H9 (cell line): ENCODE data around the gene CDKAL1. TPM values are rescaled to one million over a fixed set of nuclear protein-coding genes. Genes with fewer than 3 reads are reported as not detected.
A peak's percentile ranks its signal among the peaks of the same experiment; 100 is the strongest.
"Not testable (repeated sequence)": the region's sequence is repeated elsewhere in the genome, so short reads cannot be mapped to it uniquely, and the experiment has no call there.

Source experiments
- DNase-seq: peaks from one replicate; pipeline ENCODE4 v3.0.0-alpha.2; 2017
- H2AFZ ChIP-seq: one replicate; pipeline ENCODE4 v1.6.1; 2013; ENCODE audit warnings: mild to moderate bottlenecking, low read length, control low read depth, moderate library complexity
- H2AK5ac ChIP-seq: 2 replicates; pipeline ENCODE4 v1.6.1; 2013; ENCODE audit warnings: low read length, control low read depth, mixed read lengths; ENCODE audit not compliant: insufficient read length
- H2BK120ac ChIP-seq: one replicate; pipeline ENCODE4 v1.6.1; 2013; ENCODE audit warnings: low read depth, mild to moderate bottlenecking, low read length, control low read depth, inconsistent platforms; ENCODE audit not compliant: poor library complexity, severe bottlenecking
- H2BK12ac ChIP-seq: 2 replicates; pipeline ENCODE4 v1.6.1; 2013; ENCODE audit warnings: low read length, control low read depth, mixed read lengths, low read depth; ENCODE audit not compliant: insufficient read length
- H2BK15ac ChIP-seq: 2 replicates; pipeline ENCODE4 v1.6.1; 2013; ENCODE audit warnings: low read depth, low read length, control low read depth
- H2BK20ac ChIP-seq: one replicate; pipeline ENCODE4 v1.6.1; 2013; ENCODE audit warnings: low read depth, mild to moderate bottlenecking, low read length, control low read depth, inconsistent platforms; ENCODE audit not compliant: poor library complexity, severe bottlenecking
- H2BK5ac ChIP-seq: 2 replicates; pipeline ENCODE4 v1.6.1; 2013; ENCODE audit warnings: low read length, control low read depth, mixed read lengths; ENCODE audit not compliant: insufficient read length
- H3K14ac ChIP-seq: 2 replicates; pipeline ENCODE4 v1.6.1; 2013; ENCODE audit warnings: low read length, control low read depth; ENCODE audit not compliant: insufficient read depth
- H3K18ac ChIP-seq: 2 replicates; pipeline ENCODE4 v1.6.1; 2013; ENCODE audit warnings: low read depth, mild to moderate bottlenecking, mixed read lengths, low read length, control low read depth; ENCODE audit not compliant: insufficient read length
- H3K23ac ChIP-seq: 2 replicates; pipeline ENCODE4 v1.6.1; 2013; ENCODE audit warnings: low read length, control low read depth, mixed read lengths, low read depth; ENCODE audit not compliant: insufficient read length
- H3K23me2 ChIP-seq: 2 replicates; pipeline ENCODE4 v1.6.1; 2013; ENCODE audit warnings: low read depth, mild to moderate bottlenecking, mixed read lengths, low read length, control low read depth; ENCODE audit not compliant: insufficient read length, poor library complexity, severe bottlenecking
- H3K27ac ChIP-seq: 2 replicates; pipeline ENCODE4 v1.5.1; 2013; ENCODE audit warnings: low read length, control low read depth, mixed read lengths, low read depth; ENCODE audit not compliant: insufficient read length
- H3K27me3 ChIP-seq: 2 replicates; pipeline ENCODE4 v1.6.1; 2013; ENCODE audit warnings: low read length, control low read depth, inconsistent platforms; ENCODE audit not compliant: insufficient read depth
- H3K4ac ChIP-seq: 2 replicates; pipeline ENCODE4 v1.6.1; 2013; ENCODE audit warnings: low read depth, mild to moderate bottlenecking, control low read depth, inconsistent platforms, low read length, moderate library complexity
- H3K4me1 ChIP-seq: 2 replicates; pipeline ENCODE4 v1.6.1; 2013; ENCODE audit warnings: low read length, control low read depth, inconsistent platforms; ENCODE audit not compliant: insufficient read depth
- H3K4me2 ChIP-seq: 2 replicates; pipeline ENCODE4 v1.6.1; 2013; ENCODE audit warnings: low read length, control low read depth, mixed read lengths; ENCODE audit not compliant: insufficient read length, insufficient read depth
- H3K56ac ChIP-seq: 2 replicates; pipeline ENCODE4 v1.6.1; 2013; ENCODE audit warnings: low read depth, mild to moderate bottlenecking, mixed read lengths, low read length, control low read depth; ENCODE audit not compliant: insufficient read length
- H3K79me1 ChIP-seq: 2 replicates; pipeline ENCODE4 v1.6.1; 2013; ENCODE audit warnings: low read depth, mild to moderate bottlenecking, moderate library complexity, low read length, control low read depth, inconsistent platforms; ENCODE audit not compliant: insufficient read depth, poor library complexity, severe bottlenecking
- H3K79me2 ChIP-seq: 2 replicates; pipeline ENCODE4 v1.6.1; 2013; ENCODE audit warnings: low read length, control low read depth, inconsistent platforms; ENCODE audit not compliant: insufficient read depth
- H3K9ac ChIP-seq: 2 replicates; pipeline ENCODE4 v1.6.1; 2013; ENCODE audit warnings: low read length, control low read depth, mixed read lengths; ENCODE audit not compliant: insufficient read length; ENCODE audit errors: extremely low read depth
- H3K9me3 ChIP-seq: one replicate; pipeline ENCODE4 v1.6.1; 2013; ENCODE audit warnings: low read depth, low read length, inconsistent platforms; ENCODE audit not compliant: control insufficient read depth
- H3T11ph ChIP-seq: one replicate; pipeline ENCODE4 v1.6.1; 2013; ENCODE audit warnings: mild to moderate bottlenecking, low read length, control low read depth, inconsistent platforms
- H4K20me1 ChIP-seq: one replicate; pipeline ENCODE4 v1.6.1; 2013; ENCODE audit not compliant: control insufficient read depth, insufficient read length, insufficient read depth
- H4K5ac ChIP-seq: 2 replicates; pipeline ENCODE4 v1.6.1; 2013; ENCODE audit warnings: low read depth, mild to moderate bottlenecking, mixed read lengths, low read length, control low read depth; ENCODE audit not compliant: insufficient read length
- H4K8ac ChIP-seq: replicated peaks from 2 replicates; pipeline ENCODE4 v1.6.1; 2013; ENCODE audit warnings: low read length, control low read depth, mixed read lengths, low read depth; ENCODE audit not compliant: insufficient read length
- H4K91ac ChIP-seq: 2 replicates; pipeline ENCODE4 v1.6.1; 2013; ENCODE audit warnings: low read depth, mild to moderate bottlenecking, moderate library complexity, mixed read lengths, low read length, control low read depth; ENCODE audit not compliant: insufficient read length
- H3K27ac Mint-ChIP-seq, 3 experiments: 2 replicates in 2 of 3; 3 replicates in 1 of 3; pipeline ENCODE4 v1.8.0; 2020 to 2021; ENCODE audit warnings: mixed read lengths in 3 of 3, mild to moderate bottlenecking in 1 of 3, moderate library complexity in 1 of 3
- H3K27me3 Mint-ChIP-seq: 2 replicates; pipeline ENCODE4 v1.8.0; 2021; ENCODE audit warnings: low read depth, mild to moderate bottlenecking, moderate library complexity, mixed read lengths
- H3K36me3 Mint-ChIP-seq, 3 experiments: 2 replicates in 2 of 3; 3 replicates in 1 of 3; pipeline ENCODE4 v1.8.0; 2020 to 2021; ENCODE audit warnings: low read depth in 3 of 3, mixed read lengths in 3 of 3; ENCODE audit not compliant: insufficient read depth in 1 of 3
- H3K4me1 Mint-ChIP-seq, 2 experiments: 2 replicates each; pipeline ENCODE4 v1.8.0; 2020; ENCODE audit warnings: mixed read lengths in 2 of 2
- H3K4me3 Mint-ChIP-seq, 2 experiments: 2 replicates in 1 of 2; 3 replicates in 1 of 2; pipeline ENCODE4 v1.8.0; 2020 to 2021; ENCODE audit warnings: mild to moderate bottlenecking in 2 of 2, mixed read lengths in 2 of 2, moderate library complexity in 1 of 2
- H3K9me3 Mint-ChIP-seq, 2 experiments: 2 replicates in 1 of 2; 3 replicates in 1 of 2; pipeline ENCODE4 v1.8.0; 2020; ENCODE audit warnings: mild to moderate bottlenecking in 2 of 2, mixed read lengths in 2 of 2, moderate library complexity in 1 of 2
- WGBS: extraction: QIAGEN DNeasy Blood & Tissue Kit; methylation state at CpG from one replicate; pipeline ENCODE4 v1.1.7; 2013; ENCODE audit warnings: missing lambda C conversion rate, low lambda C conversion rate, mixed read lengths; ENCODE audit not compliant: insufficient read length; ENCODE audit errors: extremely low coverage; 5-methylcytosine and 5-hydroxymethylcytosine counted together
- total RNA-seq: library from RNA; stranded (reverse); gene quantifications from 2 replicates; pipeline ENCODE4 v1.2.1, GENCODE V29; 2021
- TF ChIP-seq, protein P1 (sequence below): fragments of 200-600 bp; sonication (generic); conservative IDR thresholded peaks from 3 replicates; pipeline ENCODE4 v1.8.0; 2021; ENCODE audit warnings: antibody characterized with exemption, mild to moderate bottlenecking

The CDKAL1 gene
- total RNA-seq, 1 experiment from 2014 or later: 23.0 TPM

DNA sequence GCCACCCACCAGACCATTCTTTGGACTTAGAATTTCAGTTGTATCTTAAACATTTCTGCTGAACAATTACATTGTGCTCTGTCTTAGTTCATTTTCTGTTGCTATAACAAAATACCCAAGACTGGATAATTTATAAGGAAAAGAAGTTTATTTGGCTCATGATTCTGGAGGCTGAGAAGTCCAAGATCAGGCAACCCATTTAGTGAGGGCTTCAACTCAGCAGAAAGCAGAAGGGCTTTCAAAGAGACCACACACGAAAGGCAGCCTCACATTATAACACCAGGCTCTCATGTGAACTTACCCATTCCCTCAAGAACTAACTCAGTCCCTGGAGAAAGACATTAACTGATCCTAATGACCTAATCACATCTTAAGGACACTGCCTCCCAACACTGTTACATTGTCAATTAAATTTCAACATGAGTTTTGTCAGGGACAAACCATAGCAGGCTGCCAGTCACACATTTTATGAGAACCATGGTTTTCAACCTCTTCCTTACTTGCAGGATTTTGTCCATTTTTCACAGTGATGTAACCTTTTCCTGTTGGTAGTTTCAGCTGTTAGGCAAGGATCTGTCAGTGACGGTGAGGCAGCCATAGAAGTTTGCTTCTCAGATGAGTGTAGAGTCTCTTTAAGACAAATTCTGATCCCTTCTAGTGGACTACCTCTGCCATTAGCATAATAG, 659.7 kb downstream of the CDKAL1 start:
- H4K20me1 ChIP-seq: no peaks in the 10 kb centered on the region
- Mint-ChIP-seq H3K27me3 (no peaks in the 10 kb centered on the region), H3K27ac (peak overlapping the region in 1 of 3 experiments; percentile 8; a peak in 1 of 7 replicates), H3K4me3 (no peak overlapping the region), H3K36me3 (peaks cover 6 to 14% (median 10%) of the 10 kb centered on the region in 3 experiments), H3K4me1 (peaks cover 12 to 22% of the 10 kb centered on the region in 2 experiments), H3K9me3 (peaks cover 6 to 14% of the 10 kb centered on the region in 2 experiments; a peak in 4 of 5 replicates)
- H3K27ac ChIP-seq: no peak overlapping the region
- no peak overlapping the region for H2BK12ac ChIP-seq
- TF ChIP-seq, protein P1, sequence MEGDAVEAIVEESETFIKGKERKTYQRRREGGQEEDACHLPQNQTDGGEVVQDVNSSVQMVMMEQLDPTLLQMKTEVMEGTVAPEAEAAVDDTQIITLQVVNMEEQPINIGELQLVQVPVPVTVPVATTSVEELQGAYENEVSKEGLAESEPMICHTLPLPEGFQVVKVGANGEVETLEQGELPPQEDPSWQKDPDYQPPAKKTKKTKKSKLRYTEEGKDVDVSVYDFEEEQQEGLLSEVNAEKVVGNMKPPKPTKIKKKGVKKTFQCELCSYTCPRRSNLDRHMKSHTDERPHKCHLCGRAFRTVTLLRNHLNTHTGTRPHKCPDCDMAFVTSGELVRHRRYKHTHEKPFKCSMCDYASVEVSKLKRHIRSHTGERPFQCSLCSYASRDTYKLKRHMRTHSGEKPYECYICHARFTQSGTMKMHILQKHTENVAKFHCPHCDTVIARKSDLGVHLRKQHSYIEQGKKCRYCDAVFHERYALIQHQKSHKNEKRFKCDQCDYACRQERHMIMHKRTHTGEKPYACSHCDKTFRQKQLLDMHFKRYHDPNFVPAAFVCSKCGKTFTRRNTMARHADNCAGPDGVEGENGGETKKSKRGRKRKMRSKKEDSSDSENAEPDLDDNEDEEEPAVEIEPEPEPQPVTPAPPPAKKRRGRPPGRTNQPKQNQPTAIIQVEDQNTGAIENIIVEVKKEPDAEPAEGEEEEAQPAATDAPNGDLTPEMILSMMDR: no peak
- WGBS: no CpG with 5 or more reads among the region's 2 CpGs
- H3K9ac ChIP-seq: no peak overlapping the region
- no peak overlapping the region for H3T11ph ChIP-seq
- H4K5ac ChIP-seq: no peak overlapping the region
- no peak overlapping the region for H2AK5ac ChIP-seq
- H3K23me2 ChIP-seq: no peaks in the 10 kb centered on the region
- H2BK20ac ChIP-seq: no peak overlapping the region
- no peaks in the 10 kb centered on the region for H3K79me1 ChIP-seq
- H3K23ac ChIP-seq: no peak overlapping the region
- H3K18ac ChIP-seq: no peak overlapping the region
- H2BK15ac ChIP-seq: no peak overlapping the region
- no peak overlapping the region for H3K4me2 ChIP-seq
- H3K4ac ChIP-seq: no peak overlapping the region
- H3K56ac ChIP-seq: no peak overlapping the region
- no peak overlapping the region for H4K8ac ChIP-seq
- H3K27me3 ChIP-seq: no peaks in the 10 kb centered on the region
- H3K14ac ChIP-seq: no peak overlapping the region
- no peak overlapping the region for H2AFZ ChIP-seq
- no peaks in the 10 kb centered on the region for H3K9me3 ChIP-seq
- no peak overlapping the region for H2BK5ac ChIP-seq
- H3K79me2 ChIP-seq: no peaks in the 10 kb centered on the region
- no peak overlapping the region for H2BK120ac ChIP-seq
- H3K4me1 ChIP-seq: peaks cover 3% of the 10 kb centered on the region; the same call in 1 of the 2 replicates
- DNase-seq: no peak
- no peak overlapping the region for H4K91ac ChIP-seq

DNA sequence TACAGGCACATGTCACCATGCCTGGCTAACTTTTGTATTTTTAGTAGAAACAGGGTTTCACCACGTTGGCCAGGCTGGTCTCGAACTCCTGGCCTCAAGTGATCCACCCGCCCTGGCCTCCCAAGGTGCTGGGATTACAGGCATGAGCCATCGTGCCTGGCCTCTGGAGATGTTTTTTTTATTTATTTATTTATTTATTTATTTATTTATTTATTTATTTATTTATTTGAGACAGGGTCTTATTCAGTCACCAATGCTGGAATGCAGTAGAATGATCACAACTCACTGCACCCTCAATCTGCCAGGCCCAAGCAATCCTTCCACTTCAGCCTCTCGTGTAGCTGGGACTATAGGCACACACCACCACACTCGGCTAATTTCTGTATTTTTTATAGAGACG, 661.0 kb downstream of the CDKAL1 start:
- H2AK5ac ChIP-seq, H3K79me2 ChIP-seq, H3K27ac ChIP-seq, H2AFZ ChIP-seq, H3T11ph ChIP-seq, H3K4me1 ChIP-seq, H2BK20ac ChIP-seq, H3K9ac ChIP-seq, H3K27me3 ChIP-seq, H4K20me1 ChIP-seq, H3K4ac ChIP-seq, H3K9me3 ChIP-seq, H2BK5ac ChIP-seq, H2BK15ac ChIP-seq, H3K23ac ChIP-seq, H4K8ac ChIP-seq, H3K14ac ChIP-seq, H4K5ac ChIP-seq, H3K4me2 ChIP-seq, H3K79me1 ChIP-seq, DNase-seq, H3K27ac Mint-ChIP-seq, H3K27me3 Mint-ChIP-seq, H2BK120ac ChIP-seq, H3K23me2 ChIP-seq, H3K4me3 Mint-ChIP-seq, H4K91ac ChIP-seq, H3K18ac ChIP-seq, H3K56ac ChIP-seq, H2BK12ac ChIP-seq: not testable (repeated sequence)
- WGBS: no CpG with 5 or more reads among the region's 7 CpGs
- Mint-ChIP-seq H3K4me1 (peaks cover 24 to 27% of the 10 kb centered on the region in 2 experiments), H3K9me3 (peaks cover 6 to 14% of the 10 kb centered on the region in 2 experiments; a peak in 4 of 5 replicates), H3K36me3 (peaks cover 6 to 14% (median 10%) of the 10 kb centered on the region in 3 experiments)
